Mucosa of gallbladder (tissue), 1 donor: ENCODE results near the gene TUBB. TPM values are rescaled to one million over a fixed set of nuclear protein-coding genes. Genes with fewer than 3 reads are reported as not detected.
A peak's percentile ranks its signal among the peaks of the same experiment; 100 is the strongest.
"Not testable (repeated sequence)": the region's sequence is repeated elsewhere in the genome, so short reads cannot be mapped to it uniquely, and the experiment has no call there.

ENCODE experiments used
- DNase-seq: peaks from one replicate; pipeline ENCODE4 v3.0.0-alpha.2; 2020; ENCODE audit warnings: low spot score
- total RNA-seq: library from RNA; stranded (reverse); gene quantifications from one replicate; pipeline ENCODE4 v1.2.1, GENCODE V29; 2021
- donor health status: DM: no; HTN: no; CAD: no.

Gene TUBB
- total RNA-seq, 1 donor from 2014 or later = 277 TPM

- DNase-seq = no peak
These were observed 18.4 kb downstream of the TUBB start for GRCh38 chr6:30738532-30738931.

GRCh38 chr6:30740540-30740870 is 20.4 kb downstream of the TUBB start:
- DNase-seq = no peak

DNA sequence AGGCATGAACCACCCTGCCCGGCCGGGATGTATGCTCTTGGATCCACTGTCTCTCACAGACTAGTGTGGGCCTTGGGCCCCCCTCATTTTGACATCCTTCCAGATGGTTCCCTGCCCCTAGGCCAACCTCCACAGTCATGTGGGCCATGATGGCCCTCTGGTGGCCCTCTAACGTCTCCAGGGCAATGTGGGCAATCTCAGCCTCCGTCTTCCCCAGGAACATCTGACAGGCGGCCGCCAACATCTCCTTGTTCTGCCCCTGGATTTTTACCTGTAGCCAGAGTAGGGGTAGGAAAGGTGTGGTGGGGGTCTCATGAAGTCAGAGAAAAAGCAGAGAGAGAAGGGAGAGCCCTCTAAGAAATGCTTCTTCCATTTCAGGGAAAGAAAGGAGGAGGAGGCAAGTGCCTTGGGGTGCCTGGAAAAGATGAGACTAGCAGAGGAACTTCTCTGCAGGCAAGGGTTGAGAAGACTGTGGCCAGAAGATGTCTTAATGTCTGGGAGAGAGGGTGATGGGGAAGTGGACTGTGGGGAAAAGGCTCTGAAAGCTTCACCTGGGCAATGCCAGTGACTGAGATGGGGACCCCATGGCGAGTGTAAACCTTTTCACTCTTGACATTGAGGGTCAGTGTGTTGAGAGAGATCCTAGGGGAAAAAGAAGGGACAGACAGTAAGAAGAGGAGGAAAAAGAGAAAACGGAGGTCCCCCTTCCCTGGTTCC is 21.1 kb downstream of the TUBB start:
- no peak for DNase-seq

DNA sequence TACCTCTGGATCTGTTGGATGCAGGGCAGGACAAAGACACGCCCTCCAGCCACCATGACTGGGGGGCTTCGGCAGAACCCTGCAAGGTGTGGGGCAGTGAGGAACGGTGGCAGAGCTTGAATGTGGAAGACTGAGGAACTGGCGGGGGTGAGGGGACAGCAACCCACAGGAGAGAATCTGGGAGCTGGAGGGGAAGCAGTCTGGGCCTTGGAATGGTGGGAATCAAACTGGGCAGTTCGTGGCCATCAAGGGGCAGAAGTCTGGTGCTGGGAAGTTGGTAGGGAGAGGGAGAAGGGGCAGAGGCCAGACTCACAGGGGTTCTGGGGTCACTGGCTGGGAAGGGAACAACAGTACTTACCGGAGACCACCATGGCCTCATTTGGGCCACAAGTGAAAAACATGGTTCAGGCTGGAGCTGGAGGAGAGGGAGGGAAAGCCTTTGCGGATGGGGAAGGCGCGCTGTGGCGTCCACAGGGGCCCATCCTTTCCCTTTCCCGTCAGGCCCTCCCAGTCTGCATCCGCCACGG is 21.7 kb downstream of the TUBB start:
- DNase-seq = no peak

- peak; percentile 97 for DNase-seq
These were observed 22.4 kb downstream of the TUBB start, which contains the start of gene FLOT1 for GRCh38 chr6:30742316-30743098. Gene FLOT1, minus strand, starts transcription at chr6:30742687. Its CDS starts 498 bp downstream, at chr6:30742189.

- no peak for DNase-seq
These were observed 23.2 kb downstream of the TUBB start for GRCh38 chr6:30743099-30744053.

- DNase-seq = peak; percentile 91
These were observed 24.1 kb downstream of the TUBB start, which contains the start of gene IER3 for GRCh38 chr6:30744054-30744805. Gene IER3, minus strand, starts transcription at chr6:30744547. Its CDS starts 29 bp downstream, at chr6:30744518.

DNA sequence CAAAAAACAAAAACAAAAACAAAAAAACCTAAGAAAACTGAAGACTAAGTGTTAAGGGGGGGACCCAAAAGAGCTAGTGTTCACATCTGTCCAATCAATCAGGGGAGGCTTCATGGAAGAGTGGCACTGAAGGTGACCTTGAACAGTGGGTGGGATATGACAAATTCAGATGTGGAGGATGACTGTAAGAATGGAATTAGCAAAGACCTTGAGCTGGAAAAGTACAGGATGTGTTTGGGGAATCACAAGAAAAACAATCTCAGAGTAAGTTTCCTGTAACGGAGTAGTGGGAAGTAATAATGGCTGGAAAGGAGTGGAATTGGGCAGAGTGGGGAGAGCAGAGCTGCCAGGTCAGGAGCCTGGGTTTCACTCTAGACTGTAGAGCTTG is 27.1 kb downstream of the TUBB start:
- DNase-seq = no peak

GRCh38 chr6:30747902-30748769 is 28.0 kb downstream of the TUBB start:
- no peak for DNase-seq

DNA sequence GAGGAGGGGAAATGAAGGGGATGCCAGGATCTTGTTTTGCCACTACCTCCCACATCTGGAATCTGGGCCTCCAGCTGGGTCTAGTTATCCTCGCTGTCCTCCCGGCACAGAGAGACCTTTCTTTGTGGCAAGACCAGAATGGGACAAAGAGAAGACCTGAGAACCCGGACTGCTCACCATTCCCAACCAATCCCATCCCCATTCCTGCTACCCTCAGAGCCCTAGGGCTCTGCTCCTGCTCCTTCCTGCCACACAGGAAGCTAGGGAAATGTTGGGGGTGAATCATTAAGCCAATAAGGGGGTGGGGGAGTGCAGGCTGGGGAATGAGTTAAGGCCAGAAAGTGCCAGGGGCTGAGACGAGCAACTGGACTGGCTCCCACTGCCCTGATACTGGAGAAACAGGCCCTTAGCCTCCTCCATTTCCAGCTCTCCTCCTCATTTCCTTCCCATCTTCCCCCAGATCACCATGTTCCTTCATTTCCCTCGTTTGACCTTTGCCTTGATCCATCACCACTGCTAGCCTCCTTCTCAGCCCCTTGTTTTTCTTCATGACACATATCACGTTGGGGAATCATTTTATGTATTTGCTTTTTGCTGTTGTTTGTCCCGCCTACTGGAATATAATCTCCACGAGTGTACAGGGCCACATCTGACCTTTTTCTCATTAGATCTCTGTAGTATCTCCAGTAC is 28.8 kb downstream of the TUBB start:
- no peak for DNase-seq

- peak; percentile 46 for DNase-seq
These were observed 29.6 kb downstream of the TUBB start for GRCh38 chr6:30749554-30750378.

DNA sequence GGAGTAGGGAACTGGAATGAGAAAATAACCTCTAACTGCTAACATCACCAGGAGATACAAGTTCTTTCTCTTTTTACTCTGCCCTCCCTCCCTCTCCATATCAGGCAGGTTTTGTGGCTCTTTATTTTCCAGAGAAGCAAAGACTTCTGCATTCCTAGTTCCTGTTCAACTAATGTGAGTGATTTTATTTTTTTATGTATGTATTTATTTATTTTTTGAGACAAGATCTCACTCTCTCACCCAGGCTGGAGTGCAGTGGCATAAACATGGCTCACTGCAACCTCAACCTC is 30.2 kb downstream of the TUBB start:
- DNase-seq = no peak

DNA sequence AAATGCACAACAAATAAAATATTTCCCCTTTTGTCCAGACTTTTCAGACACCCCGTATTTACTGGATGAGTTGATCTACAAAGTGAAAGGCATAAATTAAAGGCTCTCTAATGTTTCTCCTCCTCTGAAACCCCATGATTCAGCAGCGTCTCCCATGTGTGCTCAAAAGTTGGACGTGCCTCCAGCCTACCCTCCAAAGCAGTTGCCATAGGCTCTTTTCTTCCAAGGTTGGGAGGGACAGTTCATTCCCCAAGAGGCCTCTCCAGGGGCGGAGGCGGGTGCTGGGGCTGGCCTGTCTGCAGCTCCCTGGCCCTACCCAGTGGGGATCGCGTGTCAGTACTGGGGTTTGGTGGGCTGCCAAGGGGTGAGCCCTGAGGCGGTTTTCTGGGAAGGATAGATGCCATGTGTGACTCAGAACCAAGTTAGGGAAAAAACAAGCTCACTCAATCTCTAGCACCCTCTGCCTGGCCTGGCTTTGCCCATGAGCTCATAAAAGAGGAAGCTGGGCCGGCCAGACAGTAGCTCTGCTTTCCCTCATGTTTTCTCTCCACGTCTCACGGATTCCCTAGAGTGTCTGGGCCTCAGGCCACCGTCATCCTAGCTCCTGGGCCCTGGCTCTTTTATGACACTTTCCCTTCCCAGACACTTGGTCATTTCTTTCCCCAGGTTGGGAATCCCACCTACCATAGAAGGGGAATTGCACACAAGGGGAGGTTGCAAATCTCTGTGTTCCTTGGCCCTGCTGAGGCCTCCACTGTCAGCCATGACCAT is 32.2 kb downstream of the TUBB start:
- peak; percentile 89 for DNase-seq

DNA sequence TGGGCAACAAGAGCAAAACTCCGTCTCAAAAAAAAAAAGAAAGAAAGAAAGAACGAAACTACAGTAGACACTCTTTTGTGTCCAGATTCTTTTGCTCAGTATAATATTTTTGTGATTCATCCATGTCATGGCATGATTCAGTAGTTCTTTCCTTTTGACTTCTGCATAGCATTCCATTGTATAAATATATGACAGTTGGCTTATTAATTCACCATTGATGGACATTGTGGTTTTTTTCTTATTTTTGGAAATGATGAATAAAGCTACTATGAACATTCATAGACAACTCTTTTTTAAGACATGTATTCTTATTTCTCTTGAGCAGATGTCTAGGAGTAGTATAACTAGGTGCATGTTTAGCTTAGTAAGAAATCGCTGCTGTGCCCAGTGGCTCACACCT is 34.5 kb downstream of the TUBB start:
- DNase-seq = no peak

DNA sequence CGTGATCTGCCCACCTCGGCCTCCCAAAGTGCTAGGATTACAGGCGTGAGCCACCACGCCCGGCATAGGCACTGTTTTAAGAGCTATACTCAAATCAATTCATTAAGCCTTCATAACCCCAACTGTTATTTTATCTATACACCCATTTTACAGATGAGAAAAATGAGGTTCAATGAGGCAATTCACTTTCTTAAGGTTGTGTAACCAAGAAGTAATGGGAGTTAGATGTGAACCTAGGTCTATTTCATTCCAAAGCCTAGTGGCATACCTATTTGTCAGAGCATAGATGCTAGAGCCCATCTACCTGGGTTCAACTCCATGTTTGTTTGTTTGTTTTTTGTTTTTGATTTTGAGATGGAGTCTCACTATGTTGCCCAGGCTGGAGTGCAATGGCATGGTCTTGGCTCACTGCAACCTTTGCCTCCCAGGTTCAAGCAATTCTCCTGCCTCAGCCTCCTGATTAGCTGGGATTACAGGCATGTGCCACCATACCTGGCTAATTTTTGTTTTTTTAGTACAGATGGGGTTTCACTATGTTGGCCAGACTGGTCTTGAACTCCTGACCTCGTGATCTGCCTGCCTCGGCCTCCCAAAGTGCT is 36.4 kb downstream of the TUBB start:
- DNase-seq = not testable (repeated sequence)

GRCh38 chr6:30757261-30757904 is 37.2 kb downstream of the TUBB start:
- no peak for DNase-seq
